ENCODE measurements around the gene INTS2. TPM values are rescaled to one million over a fixed set of nuclear protein-coding genes. Genes with fewer than 3 reads are reported as not detected.

INTS2 gene
- total RNA-seq, 1 experiment from 2014 or later = 18.1 TPM

DNA sequence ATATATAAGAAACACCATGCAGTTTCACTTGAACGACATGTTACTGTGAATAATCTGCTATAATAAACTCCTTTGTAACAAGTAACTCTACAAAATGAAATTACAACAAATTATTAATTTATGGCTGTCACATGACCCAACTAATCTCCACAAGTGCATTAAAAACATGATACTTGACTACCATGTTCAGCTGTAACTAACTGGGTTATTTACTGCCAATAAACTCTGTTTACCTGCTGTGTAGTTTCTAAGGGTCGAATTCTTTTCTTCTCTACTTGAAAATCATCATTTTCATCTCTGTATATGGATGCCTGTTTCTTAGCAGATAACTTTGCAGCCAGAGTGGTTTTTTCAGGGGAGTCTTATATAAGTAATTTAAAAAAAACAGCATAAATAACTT lies 78.9 kb downstream of the INTS2 start:
- TF ChIP-seq, protein P1, sequence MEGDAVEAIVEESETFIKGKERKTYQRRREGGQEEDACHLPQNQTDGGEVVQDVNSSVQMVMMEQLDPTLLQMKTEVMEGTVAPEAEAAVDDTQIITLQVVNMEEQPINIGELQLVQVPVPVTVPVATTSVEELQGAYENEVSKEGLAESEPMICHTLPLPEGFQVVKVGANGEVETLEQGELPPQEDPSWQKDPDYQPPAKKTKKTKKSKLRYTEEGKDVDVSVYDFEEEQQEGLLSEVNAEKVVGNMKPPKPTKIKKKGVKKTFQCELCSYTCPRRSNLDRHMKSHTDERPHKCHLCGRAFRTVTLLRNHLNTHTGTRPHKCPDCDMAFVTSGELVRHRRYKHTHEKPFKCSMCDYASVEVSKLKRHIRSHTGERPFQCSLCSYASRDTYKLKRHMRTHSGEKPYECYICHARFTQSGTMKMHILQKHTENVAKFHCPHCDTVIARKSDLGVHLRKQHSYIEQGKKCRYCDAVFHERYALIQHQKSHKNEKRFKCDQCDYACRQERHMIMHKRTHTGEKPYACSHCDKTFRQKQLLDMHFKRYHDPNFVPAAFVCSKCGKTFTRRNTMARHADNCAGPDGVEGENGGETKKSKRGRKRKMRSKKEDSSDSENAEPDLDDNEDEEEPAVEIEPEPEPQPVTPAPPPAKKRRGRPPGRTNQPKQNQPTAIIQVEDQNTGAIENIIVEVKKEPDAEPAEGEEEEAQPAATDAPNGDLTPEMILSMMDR (conservative IDR thresholded peaks at IDR 0.05; ENCODE audit: low read depth, low read length) = no peak
- TF ChIP-seq EZH2phosphoT487 (IDR thresholded peaks at IDR 0.05; ENCODE audit: borderline replicate concordance, low read length) (no peak), EZH2 (IDR thresholded peaks at IDR 0.05; ENCODE audit: low read length, unreplicated experiment) (no peak)
- H3K4me2 ChIP-seq (ENCODE audit: low read length) = no peak overlapping the region
- H3K4me3 ChIP-seq (ENCODE audit: low read length) = no peak overlapping the region
- no peak overlapping the region for H3K27ac ChIP-seq (ENCODE audit: low read length)
- H2AFZ ChIP-seq (ENCODE audit: low read length) = no peak overlapping the region
- no TSS peak for BruUV-seq (replicated peaks)
- no peaks in the 10 kb centered on the region for H4K20me1 ChIP-seq (ENCODE audit: low read length)
- H3K9me3 ChIP-seq (ENCODE audit: low read length) = no peaks in the 10 kb centered on the region
- ChIA-PET POLR2A (ENCODE audit: unreplicated experiment) (no interaction called here), CTCF (no interaction called here)
- DNase-seq (no peak), ATAC-seq (no peak)
- no peaks in the 10 kb centered on the region for H3K27me3 ChIP-seq (ENCODE audit: low read length)
- H3K9ac ChIP-seq (ENCODE audit: low read length) = no peak overlapping the region
- intact Hi-C loops (cut with micrococcal nuclease) = no loop called here
- H3F3A ChIP-seq (ENCODE audit: low read length, unreplicated experiment) = no peaks in the 10 kb centered on the region
- H3K9me2 ChIP-seq (replicated peaks; ENCODE audit: low read length) = no peaks in the 10 kb centered on the region
- H3K79me2 ChIP-seq (ENCODE audit: low read length) = peaks cover 16% of the 10 kb centered on the region
- H3K4me1 ChIP-seq (ENCODE audit: insufficient read depth, low read length) = no peaks in the 10 kb centered on the region
- peaks cover 52% of the 10 kb centered on the region; the same call in 1 of the 2 replicates for H3K36me3 ChIP-seq (ENCODE audit: low read depth, low read length)

DNA sequence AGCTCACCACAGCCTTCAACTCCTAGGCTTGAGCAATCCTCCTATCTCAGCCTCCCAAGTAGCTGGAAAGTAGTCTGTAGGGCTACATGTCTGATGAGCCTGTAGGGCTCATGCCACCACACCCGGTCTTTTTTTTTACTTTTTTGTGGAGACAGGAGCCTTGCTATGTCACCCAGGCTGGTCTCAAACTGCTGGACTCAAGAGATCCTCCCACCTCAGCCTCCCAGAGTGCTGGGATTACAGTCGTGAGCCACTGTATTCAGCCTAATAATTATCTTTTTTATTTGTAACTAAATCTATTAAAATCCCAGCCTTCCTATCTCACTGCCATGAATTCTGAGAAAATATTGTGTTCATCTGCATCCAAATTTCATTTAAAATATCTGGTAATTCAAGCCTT lies 79.5 kb downstream of the INTS2 start:
- no peak for ATAC-seq
- Histone ChIP-seq H2AFZ (ENCODE audit: low read length) (no peak overlapping the region), H3K9me3 (ENCODE audit: low read length) (no peaks in the 10 kb centered on the region), H4K20me1 (ENCODE audit: low read length) (no peaks in the 10 kb centered on the region), H3K27ac (ENCODE audit: low read length) (no peak overlapping the region), H3F3A (ENCODE audit: low read length, unreplicated experiment) (no peaks in the 10 kb centered on the region), H3K4me3 (ENCODE audit: low read length) (no peak overlapping the region), H3K9me2 (replicated peaks; ENCODE audit: low read length) (no peaks in the 10 kb centered on the region), H3K9ac (ENCODE audit: low read length) (no peak overlapping the region), H3K79me2 (ENCODE audit: low read length) (peaks cover 10% of the 10 kb centered on the region; the same call in 1 of the 2 replicates), H3K4me1 (ENCODE audit: insufficient read depth, low read length) (no peaks in the 10 kb centered on the region), H3K4me2 (ENCODE audit: low read length) (no peak overlapping the region), H3K27me3 (ENCODE audit: low read length) (no peaks in the 10 kb centered on the region), H3K36me3 (ENCODE audit: low read depth, low read length) (peaks cover 48% of the 10 kb centered on the region; the same call in 1 of the 2 replicates)
- no peak for DNase-seq
- ChIA-PET CTCF (no interaction called here), POLR2A (ENCODE audit: unreplicated experiment) (no interaction called here)
- TF ChIP-seq EZH2phosphoT487 (IDR thresholded peaks at IDR 0.05; ENCODE audit: borderline replicate concordance, low read length) (no peak), EZH2 (IDR thresholded peaks at IDR 0.05; ENCODE audit: low read length, unreplicated experiment) (no peak)
- TF ChIP-seq, protein P1 (conservative IDR thresholded peaks at IDR 0.05; ENCODE audit: low read depth, low read length) = no peak
- no TSS peak for BruUV-seq (replicated peaks)
- intact Hi-C loops (cut with micrococcal nuclease) = no loop called here

DNA sequence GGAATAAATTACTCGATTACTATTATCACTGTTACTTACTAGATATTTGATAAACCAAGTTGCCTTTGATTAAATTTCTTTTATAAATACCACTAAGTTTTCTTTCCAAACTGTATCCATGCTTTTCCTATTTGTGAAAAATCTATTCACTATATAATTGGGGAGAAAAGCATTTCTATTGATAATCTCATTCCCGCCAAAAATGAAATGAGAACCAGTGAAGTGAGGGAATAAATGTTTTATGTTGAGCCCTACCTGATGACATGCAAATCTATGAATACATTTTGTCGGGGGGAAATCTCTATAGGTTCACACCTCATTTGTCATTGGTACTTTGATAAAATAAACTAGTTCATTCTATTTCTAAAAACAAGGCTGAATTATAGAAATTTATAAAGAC lies 80.1 kb downstream of the INTS2 start:
- DNase-seq (no peak), ATAC-seq (no peak)
- ChIA-PET CTCF (no interaction called here), POLR2A (ENCODE audit: unreplicated experiment) (no interaction called here)
- TF ChIP-seq EZH2phosphoT487 (IDR thresholded peaks at IDR 0.05; ENCODE audit: borderline replicate concordance, low read length) (no peak), EZH2 (IDR thresholded peaks at IDR 0.05; ENCODE audit: low read length, unreplicated experiment) (no peak)
- TF ChIP-seq, protein P1 (conservative IDR thresholded peaks at IDR 0.05; ENCODE audit: low read depth, low read length) = no peak
- Histone ChIP-seq H3K27me3 (ENCODE audit: low read length) (no peaks in the 10 kb centered on the region), H3K9me2 (replicated peaks; ENCODE audit: low read length) (no peaks in the 10 kb centered on the region), H3K4me1 (ENCODE audit: insufficient read depth, low read length) (no peaks in the 10 kb centered on the region), H2AFZ (ENCODE audit: low read length) (no peak overlapping the region), H4K20me1 (ENCODE audit: low read length) (no peaks in the 10 kb centered on the region), H3K9ac (ENCODE audit: low read length) (no peak overlapping the region), H3K9me3 (ENCODE audit: low read length) (no peaks in the 10 kb centered on the region), H3K27ac (ENCODE audit: low read length) (no peak overlapping the region), H3K36me3 (ENCODE audit: low read depth, low read length) (peaks cover 46% of the 10 kb centered on the region; the same call in 1 of the 2 replicates), H3K79me2 (ENCODE audit: low read length) (peaks cover 4% of the 10 kb centered on the region; the same call in 1 of the 2 replicates), H3K4me3 (ENCODE audit: low read length) (no peak overlapping the region), H3F3A (ENCODE audit: low read length, unreplicated experiment) (no peaks in the 10 kb centered on the region), H3K4me2 (ENCODE audit: low read length) (no peak overlapping the region)
- BruUV-seq (replicated peaks) = no TSS peak
- intact Hi-C loops (cut with micrococcal nuclease) = no loop called here
